Measurements from ENCODE around the gene MCM8.

MCM8 gene

GRCh38 chr20:6048391-6048790 is 97.9 kb downstream of the MCM8 start:
- DNase-seq (ENCODE audit: extremely low read depth, low read depth): no peak
- no peak for TF ChIP-seq CTCF (IDR thresholded peaks at IDR 0.05; ENCODE audit: low read depth, low read length)
